HG02884 (cell line): Measurements from ENCODE around the gene MARVELD1.
"Not testable (repeated sequence)": the region's sequence is repeated elsewhere in the genome, so short reads cannot be mapped to it uniquely, and the experiment has no call there.

Experiments used
- ATAC-seq: cut with Tn5 transposase; IDR thresholded peaks from one replicate; pipeline ENCODE4 v1.9.1; 2021; ENCODE audit warnings: mild to moderate bottlenecking, moderate library complexity; ENCODE audit not compliant: unreplicated experiment

MARVELD1 gene

DNA sequence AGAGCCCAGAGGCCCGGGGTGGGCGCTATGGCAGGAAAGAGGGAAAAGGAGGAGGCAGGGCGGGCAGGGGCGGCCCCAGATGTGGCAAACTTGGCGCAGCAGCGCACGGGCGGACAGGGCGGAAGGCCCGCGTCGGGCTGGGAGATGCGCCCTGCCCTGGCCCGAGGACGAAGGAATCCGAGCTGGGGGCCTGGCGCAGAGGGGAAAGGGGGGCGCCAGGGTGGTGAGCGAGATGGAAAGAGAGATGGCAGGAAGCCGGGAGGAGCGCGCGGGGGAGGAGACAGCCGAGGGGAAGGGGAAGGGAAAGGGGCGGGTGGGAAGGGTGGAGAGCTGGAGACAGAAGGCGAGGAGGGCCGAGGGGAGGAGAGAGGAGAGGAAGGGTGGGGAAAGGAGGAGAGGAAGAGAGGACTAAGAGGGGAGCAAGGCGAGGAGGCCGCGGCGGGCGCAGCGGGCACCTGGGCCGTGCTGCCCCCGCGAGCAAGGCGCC is at the start of gene MARVELD1:
TSS of gene MARVELD1 (plus strand) at position 392 of the 487 bp plus-strand sequence. CDS start 147 bp downstream, outside the sequence.
- no peak for ATAC-seq

DNA sequence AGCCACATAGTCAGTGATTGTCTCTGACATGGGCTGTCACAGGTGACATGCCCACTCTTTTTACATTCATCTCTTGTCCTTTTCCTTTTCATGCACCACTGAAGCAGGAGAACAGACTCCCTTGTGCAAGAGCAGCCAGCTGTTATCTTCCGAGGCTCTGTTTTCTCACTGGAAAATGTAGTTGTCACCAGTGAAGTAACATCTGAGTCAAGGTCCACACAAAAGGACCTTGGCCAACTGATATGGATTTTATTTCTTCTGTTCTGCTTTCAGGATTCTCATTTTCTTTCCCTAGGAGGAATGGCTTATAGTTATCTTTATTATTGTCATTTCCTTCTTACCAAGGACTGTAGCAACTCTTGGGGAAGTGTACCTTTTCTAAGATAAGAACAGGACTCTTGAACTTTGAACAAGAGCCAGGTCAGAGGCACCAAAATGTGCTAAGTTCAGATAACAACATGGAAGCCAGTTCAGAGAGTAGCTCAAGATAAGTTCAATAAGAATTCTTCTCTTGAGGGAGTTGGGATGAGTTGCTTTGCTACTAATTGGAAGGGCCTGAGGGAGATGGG is 49.2 kb upstream of the MARVELD1 start:
- ATAC-seq: no peak

DNA sequence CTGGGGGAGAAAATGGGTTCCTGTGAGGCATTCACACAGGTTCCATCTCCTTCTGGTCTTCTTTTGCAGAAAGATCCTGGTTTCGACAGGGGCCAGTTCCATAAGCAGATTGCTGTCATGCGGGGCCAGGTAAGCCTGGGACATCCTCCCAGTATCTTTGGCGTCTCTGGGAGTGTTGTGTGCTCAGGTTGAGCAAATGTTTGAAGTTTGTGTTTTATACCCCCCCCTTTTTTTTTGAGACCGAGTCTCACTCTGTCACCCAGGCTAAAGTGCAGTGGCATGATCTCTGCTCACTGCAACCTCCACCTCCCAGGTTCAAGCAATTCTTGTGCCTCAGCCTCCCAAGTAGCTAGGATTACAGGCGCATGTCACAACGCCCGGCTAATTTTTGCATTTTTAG is 46.5 kb upstream of the MARVELD1 start:
- ATAC-seq: no peak

GRCh38 chr10:97667463-97667862 is 46.1 kb upstream of the MARVELD1 start:
- ATAC-seq: no peak

DNA sequence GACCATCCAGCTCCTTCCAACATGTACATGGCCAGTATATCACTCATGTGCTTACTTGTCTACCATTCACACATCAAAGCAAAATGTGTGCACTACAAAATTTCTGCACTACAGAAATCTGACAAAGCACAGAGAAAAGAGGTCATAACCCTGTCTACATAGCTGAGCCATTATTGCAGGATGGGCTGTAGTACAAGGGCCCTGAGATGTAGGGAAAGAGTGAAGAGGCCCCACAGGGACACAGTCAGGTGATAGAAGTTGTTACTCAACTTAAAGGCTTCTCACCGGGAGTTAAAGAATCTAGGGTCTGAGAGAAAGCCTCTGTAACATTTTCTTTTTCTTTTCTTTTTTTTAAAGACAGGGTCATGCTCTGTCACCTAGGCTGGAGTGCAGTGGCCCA is 44.0 kb upstream of the MARVELD1 start:
- no peak for ATAC-seq

DNA sequence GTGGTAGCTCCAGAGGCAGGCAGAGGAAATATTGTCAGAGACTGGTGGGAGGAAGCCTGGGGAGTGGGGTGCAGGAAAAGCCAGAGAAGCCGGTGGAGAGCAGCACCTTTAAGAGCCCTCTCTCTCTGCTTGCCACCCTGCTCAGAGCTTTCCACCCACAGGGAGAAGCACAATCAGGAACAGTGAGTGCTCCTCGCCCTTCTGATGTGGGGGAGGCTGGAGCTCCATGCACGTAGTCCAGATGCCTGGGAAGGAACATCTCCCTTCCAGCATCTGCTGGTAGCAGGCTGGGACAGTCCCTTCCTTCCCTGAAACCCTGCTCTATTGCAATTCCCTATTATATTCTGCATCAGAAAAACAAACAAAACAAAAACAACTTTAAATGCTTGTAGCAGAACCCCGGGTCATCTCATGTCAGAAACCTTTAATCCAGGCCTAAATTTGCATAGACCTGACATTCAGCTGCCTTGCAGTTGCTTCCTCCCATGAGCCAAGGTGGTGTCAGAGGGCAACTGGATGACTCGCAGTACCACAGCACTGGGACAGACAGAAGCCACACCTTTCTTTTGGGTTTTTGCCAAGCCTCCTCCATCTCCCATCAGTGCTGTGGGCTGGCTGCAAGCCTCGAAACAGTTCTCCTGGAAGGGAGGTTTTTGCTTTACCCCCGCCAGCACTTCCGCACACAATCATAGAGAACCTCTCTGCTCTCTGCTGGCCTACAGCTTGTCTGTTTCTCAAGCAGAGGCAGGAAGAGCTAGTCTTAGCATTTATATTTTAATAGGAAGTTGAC is 39.6 kb upstream of the MARVELD1 start:
- ATAC-seq: no peak

DNA sequence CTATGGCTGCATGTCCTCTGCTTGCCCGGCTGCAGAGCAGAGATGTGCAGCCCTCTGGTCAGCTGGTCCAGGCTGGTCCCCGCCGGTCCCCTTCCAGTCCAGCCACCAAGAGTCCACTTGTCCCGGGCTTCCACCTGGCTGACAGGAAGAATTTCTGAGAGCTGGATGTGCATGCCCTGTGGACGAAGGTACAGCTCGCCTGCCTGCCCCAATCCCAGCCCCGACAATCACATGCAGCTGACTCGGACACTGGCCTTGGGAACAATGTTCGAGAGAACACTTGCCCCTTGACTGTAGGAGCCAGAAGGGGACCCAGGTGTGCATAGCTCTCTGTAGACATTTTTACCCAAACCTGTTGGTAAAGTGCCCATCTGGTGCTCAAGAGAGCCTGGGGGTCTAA is 38.3 kb upstream of the MARVELD1 start:
- no peak for ATAC-seq

- no peak for ATAC-seq
These were observed 36.6 kb upstream of the MARVELD1 start for GRCh38 chr10:97676770-97677581.

DNA sequence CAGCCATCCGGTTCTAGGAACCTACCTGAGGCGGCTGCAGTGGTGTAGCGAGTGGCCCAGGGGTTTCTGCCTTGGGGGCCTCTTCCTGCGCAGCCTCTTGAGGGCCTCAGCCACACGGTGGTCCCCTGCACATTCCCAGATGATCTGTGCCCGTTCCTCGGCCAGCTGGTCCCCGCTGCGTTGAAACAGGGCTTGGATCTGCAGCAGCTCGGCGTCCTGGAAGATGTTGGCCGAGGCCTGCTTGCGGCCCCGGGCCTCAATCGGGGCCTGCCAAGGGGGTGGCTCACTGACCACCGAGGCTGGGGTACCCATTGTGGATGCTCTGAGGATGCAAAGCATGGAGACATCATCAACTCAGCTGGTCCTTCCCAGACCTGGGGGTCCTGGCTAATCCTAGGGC is 33.9 kb upstream of the MARVELD1 start:
- no peak for ATAC-seq

- no peak for ATAC-seq
These were observed 31.5 kb upstream of the MARVELD1 start for GRCh38 chr10:97682042-97682441.

DNA sequence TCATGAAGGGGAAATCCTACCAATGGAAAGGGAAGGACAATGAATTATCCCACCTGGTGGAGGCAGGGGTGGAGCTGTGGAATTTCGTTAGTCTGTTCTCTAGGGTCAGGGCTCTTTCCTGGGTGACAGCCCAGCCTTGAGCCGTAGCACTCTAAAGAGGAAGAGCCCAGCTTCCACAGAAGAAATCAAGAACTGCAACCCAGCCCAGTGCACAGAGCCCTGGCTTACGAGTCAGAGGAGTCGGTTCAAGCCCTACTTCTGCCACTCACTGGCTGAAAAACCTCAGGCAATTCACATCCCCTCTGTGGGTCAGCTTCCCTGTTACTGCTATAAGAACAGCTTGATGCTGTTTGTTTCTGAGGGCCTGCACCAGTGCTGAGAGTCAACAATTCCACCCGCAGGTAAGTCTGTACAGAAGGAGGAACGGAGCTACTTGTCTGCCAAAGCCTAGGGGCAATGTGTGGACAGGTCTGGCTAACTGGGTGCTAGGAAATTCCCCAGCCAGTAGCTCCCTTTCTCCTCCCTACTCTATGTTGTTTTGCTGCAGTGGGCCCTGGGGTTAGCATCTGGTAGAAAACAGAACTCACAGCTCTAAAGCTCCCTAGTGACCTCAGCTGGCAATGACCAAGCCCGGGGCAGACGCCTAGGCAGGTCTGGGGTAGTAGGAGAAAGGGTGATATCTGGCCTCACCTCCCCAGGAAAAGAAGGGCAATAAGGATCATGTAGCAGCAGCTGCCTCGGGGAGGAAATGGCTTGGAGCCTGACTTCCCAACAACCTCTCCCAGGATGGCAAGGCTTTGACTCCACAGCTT is 29.8 kb upstream of the MARVELD1 start:
- no peak for ATAC-seq

- not testable (repeated sequence) for ATAC-seq
These were observed 29.2 kb upstream of the MARVELD1 start for GRCh38 chr10:97684368-97684713.

DNA sequence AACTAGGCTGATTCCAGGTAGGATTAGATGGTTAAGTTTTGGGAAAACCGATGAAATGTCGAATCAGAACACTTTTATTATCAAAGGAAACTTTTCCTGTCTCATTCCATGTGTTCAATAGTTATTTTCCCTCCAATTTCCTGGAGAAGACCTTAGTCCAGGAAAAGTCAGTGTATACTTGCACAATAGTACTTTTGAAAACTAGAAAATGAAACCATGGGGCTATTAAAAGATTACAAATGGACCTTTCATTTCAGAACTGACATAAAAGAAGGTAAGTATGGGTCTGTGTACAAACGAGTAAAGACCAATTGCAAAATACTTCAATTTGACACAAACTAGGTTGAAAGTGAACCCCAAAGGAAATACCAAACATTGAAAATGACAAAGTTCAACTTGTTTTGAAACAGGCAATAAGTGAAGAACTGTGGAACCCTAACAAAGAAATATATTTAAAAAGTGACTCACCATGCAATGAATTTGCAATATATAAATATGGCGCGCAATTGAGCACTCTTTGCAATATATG is 28.6 kb upstream of the MARVELD1 start:
- ATAC-seq: no peak

DNA sequence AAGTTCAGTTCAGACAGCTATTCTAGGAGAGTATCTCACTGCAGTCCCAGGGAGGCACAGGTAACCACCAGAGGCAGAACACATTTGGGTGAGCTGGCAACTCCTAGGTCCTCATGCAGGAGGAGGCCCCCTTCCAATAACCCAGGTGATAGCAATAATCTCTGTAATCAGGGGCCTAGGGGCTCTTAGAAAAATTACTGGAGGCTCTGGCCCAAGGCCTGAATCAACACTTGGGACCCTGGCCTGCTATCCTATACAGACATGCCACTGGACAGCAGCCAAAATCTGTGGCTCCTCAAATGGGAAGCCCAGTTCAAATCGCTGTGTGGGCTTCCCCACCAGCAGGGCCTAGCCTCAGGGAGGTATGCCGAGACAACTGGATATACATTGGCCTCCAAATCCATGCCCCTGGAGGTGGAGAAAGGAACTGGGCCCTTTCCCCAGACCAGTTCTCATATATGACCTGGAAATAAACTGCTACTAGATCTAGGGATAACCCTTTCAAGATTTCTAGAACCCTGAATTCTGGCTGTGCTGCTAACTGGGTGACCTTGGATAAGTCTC is 28.1 kb upstream of the MARVELD1 start:
- no peak for ATAC-seq

GRCh38 chr10:97686301-97686961 is 27.1 kb upstream of the MARVELD1 start:
- no peak for ATAC-seq

- ATAC-seq: peak; percentile 90
These were observed 26.4 kb upstream of the MARVELD1 start, which contains the start of gene AVPI1 for GRCh38 chr10:97686962-97687784. Gene AVPI1 (minus strand): TSS chr10:97687241. CDS start chr10:97679905, 7,336 bp downstream.

- no peak for ATAC-seq
These were observed 25.4 kb upstream of the MARVELD1 start for GRCh38 chr10:97687785-97688781.
